GM19324 (cell line): ENCODE results near the gene SETD6.
"Not testable (repeated sequence)": the region's sequence is repeated elsewhere in the genome, so short reads cannot be mapped to it uniquely, and the experiment has no call there.

ENCODE experiments used
- ATAC-seq: cut with Tn5 transposase; IDR thresholded peaks from one replicate; pipeline ENCODE4 v1.9.1; 2021; ENCODE audit warnings: mild to moderate bottlenecking, moderate library complexity; ENCODE audit not compliant: unreplicated experiment, low FRiP score

The SETD6 gene, protein sequence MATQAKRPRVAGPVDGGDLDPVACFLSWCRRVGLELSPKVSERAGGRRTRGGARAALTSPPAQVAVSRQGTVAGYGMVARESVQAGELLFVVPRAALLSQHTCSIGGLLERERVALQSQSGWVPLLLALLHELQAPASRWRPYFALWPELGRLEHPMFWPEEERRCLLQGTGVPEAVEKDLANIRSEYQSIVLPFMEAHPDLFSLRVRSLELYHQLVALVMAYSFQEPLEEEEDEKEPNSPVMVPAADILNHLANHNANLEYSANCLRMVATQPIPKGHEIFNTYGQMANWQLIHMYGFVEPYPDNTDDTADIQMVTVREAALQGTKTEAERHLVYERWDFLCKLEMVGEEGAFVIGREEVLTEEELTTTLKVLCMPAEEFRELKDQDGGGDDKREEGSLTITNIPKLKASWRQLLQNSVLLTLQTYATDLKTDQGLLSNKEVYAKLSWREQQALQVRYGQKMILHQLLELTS

DNA sequence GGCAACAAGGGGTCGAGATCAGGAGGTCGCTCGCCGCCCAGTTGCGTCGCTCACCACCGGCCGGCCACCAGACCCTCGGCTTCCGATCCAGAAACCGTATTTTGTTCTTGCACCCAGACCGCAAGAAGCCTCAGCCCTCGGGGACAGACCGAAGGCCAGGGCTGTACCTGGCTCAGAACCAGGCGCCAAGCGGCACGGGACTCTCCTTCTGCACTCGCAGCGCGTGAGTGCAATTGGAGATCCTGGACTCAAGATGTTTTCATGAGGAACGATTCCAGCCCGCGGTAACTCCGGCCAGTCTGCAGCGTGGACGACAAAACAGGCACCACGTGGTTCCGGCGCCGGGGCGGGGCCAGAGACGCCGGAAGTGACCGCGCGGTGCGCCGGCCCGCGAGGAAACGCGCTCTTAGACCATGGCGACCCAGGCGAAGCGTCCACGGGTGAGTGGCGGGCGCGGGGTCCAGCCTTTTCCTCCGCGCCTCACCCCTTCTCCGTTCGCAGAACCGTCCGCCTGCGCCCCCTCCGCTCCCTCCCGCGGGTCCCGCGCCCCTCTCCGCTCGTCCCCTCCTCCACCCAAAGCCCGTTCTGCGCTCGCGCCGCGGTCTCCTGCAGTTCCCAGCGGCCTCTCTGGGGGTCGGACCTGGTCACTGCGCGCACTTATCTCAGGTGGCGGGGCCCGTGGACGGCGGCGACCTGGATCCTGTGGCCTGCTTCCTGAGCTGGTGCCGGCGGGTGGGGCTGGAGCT lies at the start of gene SETD6:
TSS of gene SETD6 (plus strand) at position 393 of the 746 bp plus-strand sequence. CDS start at position 414, 21 bp downstream.
- peak; percentile 86 for ATAC-seq

GRCh38 chr16:58465817-58466216 lies 49.5 kb upstream of the SETD6 start:
- ATAC-seq: no peak

- ATAC-seq: no peak
Observed at GRCh38 chr16:58466396-58466795, 48.9 kb upstream of the SETD6 start.

- ATAC-seq: no peak
Observed at GRCh38 chr16:58467905-58468304, 47.4 kb upstream of the SETD6 start.

DNA sequence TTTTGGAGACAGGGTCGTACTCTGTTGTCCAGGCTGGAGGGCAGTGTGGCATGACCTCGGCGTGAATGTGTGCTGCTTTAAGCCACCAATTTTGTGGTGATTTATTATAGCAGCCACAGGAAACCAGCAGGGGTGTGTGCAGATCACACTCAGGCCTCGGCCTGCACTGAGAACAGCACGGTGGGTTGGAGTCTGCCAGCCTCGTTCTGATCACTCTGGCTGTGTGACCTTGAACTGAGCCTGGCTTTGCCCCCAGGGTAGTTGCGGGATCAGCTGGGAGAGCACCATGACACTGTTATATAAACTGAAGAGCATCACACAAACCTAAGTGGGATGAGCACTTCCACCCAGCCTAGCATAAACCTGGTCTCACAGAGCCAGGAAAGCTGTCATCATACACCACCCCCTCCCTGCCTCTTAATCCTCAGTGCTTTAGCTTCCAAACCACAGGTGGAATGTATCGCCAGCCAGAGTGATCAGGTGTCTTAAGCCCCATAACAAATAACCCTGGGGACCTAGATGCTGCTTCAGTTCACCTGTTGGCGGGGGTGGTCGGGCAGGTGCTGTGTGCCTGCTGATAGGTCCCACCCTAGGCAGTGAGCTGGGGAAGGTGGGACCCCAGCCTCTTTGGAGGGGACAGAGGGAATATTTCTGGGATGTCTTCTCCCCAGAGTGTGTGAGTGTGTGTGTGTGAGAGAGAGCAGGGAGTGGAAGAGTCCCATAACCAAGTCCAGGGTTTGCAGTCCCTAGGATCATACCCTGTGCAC lies 43.9 kb upstream of the SETD6 start:
- ATAC-seq: no peak

GRCh38 chr16:58472266-58472665 lies 43.1 kb upstream of the SETD6 start:
- no peak for ATAC-seq

DNA sequence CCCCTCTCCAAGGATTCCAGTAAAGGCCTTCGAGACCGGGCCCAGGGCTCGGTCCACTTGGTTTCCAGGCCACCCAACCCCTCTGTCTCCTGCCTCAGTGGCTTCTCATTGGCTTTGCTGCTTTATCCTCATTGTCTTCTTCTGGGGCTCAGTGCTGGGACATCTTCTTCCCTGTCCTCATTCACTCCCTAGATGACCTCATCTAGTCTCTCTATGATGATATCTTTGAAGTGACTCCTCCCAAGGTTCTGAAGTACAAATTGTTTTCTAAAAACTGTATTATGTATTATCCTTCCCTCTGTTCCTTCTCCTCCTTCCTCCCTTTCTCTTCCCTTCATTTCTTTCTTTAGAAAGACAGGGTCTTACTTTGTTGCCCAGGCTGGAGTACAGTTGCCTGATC lies 42.5 kb upstream of the SETD6 start:
- ATAC-seq: no peak

GRCh38 chr16:58474296-58474695 lies 41.0 kb upstream of the SETD6 start:
- no peak for ATAC-seq

GRCh38 chr16:58475091-58475619 lies 40.2 kb upstream of the SETD6 start:
- no peak for ATAC-seq

DNA sequence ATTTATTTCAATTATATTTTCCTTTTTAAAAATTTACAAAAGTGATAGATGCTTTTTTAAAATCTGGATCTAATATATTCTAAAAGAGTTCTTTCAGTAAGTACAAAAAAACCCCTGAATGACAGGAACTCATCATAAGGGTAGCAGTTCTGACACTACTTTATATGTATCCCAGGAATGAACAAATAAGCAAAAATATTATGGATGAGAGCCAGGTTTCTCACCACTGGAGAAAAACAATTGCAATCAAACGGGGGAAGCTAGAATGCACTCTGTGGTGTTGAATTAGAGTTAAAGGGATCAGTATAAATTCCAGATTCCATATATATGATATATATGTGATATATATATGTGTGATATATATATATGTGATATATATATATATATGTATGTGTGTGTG lies 38.5 kb upstream of the SETD6 start:
- no peak for ATAC-seq

- ATAC-seq: no peak
Observed at GRCh38 chr16:58478427-58478826, 36.9 kb upstream of the SETD6 start.

DNA sequence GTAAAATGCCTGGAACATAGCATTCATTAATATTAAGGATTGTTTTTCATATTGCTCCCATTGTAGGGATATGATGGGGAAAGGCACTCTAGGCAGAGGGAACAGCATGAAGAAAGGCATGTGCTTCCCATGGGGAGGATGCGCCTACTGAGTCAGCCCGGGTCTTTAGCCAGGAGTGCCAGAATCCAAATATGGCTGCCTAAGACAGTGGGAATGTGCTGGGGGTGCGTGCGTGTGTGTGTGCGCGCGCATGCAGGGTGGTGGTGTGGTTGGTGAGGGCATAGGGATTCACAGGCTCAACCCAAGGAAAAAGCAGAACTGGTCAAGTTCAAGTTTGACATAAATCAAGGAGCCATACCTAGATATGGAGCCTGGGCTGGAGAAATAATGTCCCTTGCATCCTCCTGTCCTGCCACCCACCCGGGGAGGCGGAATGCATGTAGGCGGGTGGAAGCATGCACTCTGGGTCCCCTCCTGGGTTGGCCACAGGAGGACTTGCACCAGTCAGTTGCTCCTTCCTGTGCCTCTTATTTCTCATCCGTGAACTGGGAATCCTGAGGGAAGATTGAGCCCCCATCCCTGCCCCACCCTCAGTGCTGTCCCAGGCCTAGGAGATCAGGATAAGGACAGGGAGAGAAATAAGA lies 34.0 kb upstream of the SETD6 start:
- no peak for ATAC-seq

DNA sequence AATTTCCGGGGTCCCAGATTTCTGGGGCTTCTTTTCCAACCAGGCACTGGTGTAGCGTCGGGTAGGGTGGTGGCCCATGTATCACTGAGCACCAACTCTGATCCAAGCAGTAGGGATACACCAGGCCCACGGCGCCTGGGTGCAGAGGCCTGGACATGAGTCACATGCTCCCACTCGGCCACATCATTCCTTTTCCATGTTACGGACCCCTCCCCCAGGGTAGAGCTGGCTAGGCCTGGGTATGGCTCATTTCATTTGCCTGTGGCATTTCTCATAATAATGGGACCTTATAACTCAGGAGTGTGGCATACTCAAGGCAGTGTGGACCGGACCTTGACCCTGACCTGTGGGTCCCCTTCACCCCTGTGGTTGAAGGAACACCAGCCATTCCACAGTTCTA lies 33.4 kb upstream of the SETD6 start:
- ATAC-seq: no peak

DNA sequence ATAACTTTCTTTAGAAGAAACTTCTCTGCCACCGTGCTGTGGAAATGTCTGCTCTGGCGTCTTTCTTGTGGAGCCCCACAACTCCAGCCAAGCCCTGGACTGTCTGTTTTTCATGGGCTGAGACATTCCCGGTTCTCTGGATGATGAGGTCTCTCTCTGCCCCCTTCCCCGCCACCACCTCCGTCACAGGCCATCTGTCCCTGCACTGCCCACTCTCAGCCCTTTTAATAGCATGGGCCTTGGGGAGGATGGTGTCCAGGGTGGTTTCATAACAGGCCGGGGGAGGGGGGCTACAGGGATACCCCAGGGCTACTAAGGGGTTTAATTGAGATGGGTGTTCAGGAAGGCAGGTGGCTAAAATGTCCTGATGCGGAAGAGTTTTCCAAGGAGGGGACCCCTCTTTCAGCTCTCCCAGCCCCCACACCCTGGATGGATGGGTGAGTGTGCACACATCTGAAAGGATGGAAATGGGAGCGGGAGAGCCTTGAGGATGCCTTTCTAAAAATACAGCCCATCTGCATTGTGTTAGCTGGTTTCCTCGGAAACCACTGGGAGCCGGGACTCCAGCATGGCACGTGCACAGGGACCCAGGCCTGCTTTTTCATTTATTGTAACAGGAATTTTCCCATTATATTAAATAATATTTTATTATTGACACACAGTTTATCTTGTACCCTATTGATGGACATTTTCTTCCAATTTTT lies 30.0 kb upstream of the SETD6 start:
- no peak for ATAC-seq

GRCh38 chr16:58487566-58488351 lies 27.6 kb upstream of the SETD6 start:
- no peak for ATAC-seq

DNA sequence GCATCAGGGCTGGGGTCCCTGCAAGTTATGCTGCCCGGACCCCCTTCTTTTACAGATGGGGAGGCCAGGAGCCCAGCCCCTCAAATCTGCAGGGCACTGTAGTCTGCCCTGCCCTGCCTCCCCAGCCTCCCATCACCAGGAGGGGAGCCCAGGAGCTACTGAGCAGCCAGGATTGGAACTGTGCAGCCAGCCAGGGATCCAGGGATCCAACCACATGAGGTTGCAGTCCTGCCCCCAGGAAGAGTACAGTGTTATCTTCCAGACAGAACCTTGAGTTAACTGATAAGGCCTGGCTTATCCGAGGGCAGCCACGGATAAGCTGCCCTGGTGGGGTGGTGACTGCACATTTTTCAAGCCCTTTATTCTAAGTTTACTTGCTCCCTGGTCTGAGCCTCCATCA lies 26.8 kb upstream of the SETD6 start:
- ATAC-seq: no peak

DNA sequence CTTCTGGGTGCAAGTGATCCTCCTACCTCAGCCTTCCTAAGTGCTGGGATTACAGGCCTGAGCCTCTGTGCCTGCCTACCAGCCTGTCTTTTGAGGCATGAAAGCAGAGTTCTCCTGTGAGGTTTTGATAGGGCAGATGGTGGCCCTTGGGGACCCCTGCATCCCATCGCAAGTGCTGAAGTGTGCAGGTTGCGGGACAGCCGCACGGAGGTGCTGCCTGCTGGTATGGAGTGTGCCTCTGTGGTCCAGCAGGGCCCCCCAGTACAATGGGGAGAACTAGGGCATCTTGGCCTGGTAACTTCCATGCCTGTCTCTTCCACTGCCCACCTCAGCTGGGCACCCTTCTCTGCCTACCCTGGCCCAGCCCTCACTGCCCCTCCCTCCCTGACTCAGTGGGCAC lies 25.3 kb upstream of the SETD6 start:
- ATAC-seq: no peak

- ATAC-seq: not testable (repeated sequence)
Observed at GRCh38 chr16:58490539-58490938, 24.8 kb upstream of the SETD6 start.

DNA sequence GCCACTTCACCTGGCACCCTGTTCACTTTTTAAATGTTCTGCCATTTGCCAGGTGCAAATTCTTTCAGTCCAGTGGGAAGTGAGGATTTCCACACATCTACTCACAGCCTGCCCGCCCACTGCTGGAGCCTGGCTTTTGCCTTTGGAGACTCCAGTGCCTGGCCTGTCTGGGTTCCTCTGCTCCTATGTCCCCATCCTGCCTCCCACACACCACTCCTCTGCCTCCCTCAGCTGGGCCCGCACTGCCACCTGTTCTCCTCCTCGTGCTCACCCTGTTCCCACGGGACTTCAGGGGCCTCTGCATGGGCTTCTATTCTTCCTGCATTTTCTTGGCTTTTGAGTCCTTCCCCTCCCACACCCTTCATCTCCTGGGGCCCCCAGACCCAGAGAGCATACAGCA lies 23.3 kb upstream of the SETD6 start:
- ATAC-seq: no peak
